Mammary epithelial cell (primary cell): ENCODE results near the gene THADA.

Experiments
- CTCF ChIP-seq, 2 donors: IDR thresholded peaks in 1 of 2; conservative IDR thresholded peaks in 1 of 2; 2 replicates each; pipeline ENCODE4 v1.5.1; 2011 to 2012; ENCODE audit warnings: inconsistent platforms in 2 of 2, low read length in 2 of 2, mild to moderate bottlenecking in 2 of 2, control low read depth in 1 of 2, low read depth in 1 of 2; ENCODE audit not compliant: insufficient read depth in 1 of 2; ENCODE audit errors: extremely low read depth in 1 of 2
- EZH2 ChIP-seq: IDR thresholded peaks from 2 replicates; pipeline ENCODE4 v1.6.1; 2012; ENCODE audit warnings: low read length, inconsistent platforms, borderline replicate concordance

GRCh38 chr2:43465234-43465633, 130.6 kb downstream of the THADA start:
- TF ChIP-seq CTCF (conservative IDR thresholded peaks at IDR 0.05 in 1 of 2, IDR thresholded peaks at IDR 0.05 in 1 of 2; ENCODE audit: extremely low read depth in 1 of 2, insufficient read depth in 1 of 2, low read depth in 1 of 2, low read length in 2 of 2) (no peak), EZH2 (no peak)
